ENCODE data around the gene KRTAP5-11. TPM values are rescaled to one million over a fixed set of nuclear protein-coding genes. Genes with fewer than 3 reads are reported as not detected.

KRTAP5-11 gene
- total RNA-seq, 1 experiment from 2014 or later: not detected

- TF ChIP-seq CTCF (IDR thresholded peaks at IDR 0.05; ENCODE audit: insufficient read depth in 1 of 2, low read depth in 1 of 2, low read length in 1 of 2, severe bottlenecking in 1 of 2, unreplicated experiment in 1 of 2): no peak
Observed at GRCh38 chr11:71532036-71532610, 50.6 kb downstream of the KRTAP5-11 start.

More at GRCh38 chr11:71532036-71532610, 50.6 kb downstream of the KRTAP5-11 start:
- BruUV-seq (replicated peaks): no TSS peak
- peaks cover 15% of the 10 kb centered on the region for H3K4me1 Mint-ChIP-seq (ENCODE audit: low read depth, unreplicated experiment)
- no peaks in the 10 kb centered on the region for H3K27me3 Mint-ChIP-seq (ENCODE audit: insufficient read depth, unreplicated experiment)
- no peak overlapping the region for H3K27ac Mint-ChIP-seq (ENCODE audit: unreplicated experiment)
- Histone ChIP-seq H3K9me3 (no peaks in the 10 kb centered on the region), H3K4me3 (ENCODE audit: low read depth, low read length) (no peak overlapping the region), H3K36me3 (ENCODE audit: control insufficient read depth, insufficient read depth, low read length) (no peaks in the 10 kb centered on the region), H3K4me1 (peaks cover 7% of the 10 kb centered on the region), H3K27me3 (replicated peaks; ENCODE audit: control insufficient read depth, insufficient read depth, low read length) (no peaks in the 10 kb centered on the region)
- no peaks in the 10 kb centered on the region for H3K9me3 Mint-ChIP-seq (ENCODE audit: unreplicated experiment)
- POLR2A ChIA-PET: no interaction called here
- CTCF ChIA-PET: no interaction called here
- H3K36me3 Mint-ChIP-seq (ENCODE audit: insufficient read depth, unreplicated experiment): no peaks in the 10 kb centered on the region
- no peak overlapping the region for H3K4me3 Mint-ChIP-seq (ENCODE audit: unreplicated experiment)
- peak in 1 of 2 experiments; percentile 7 for DNase-seq
- intact Hi-C loops (cut with micrococcal nuclease; ENCODE audit: unreplicated experiment): no loop called here

Other genes starting within 250 kb of the KRTAP5-11 start
- gene DHCR7, start 134.5 kb downstream of the KRTAP5-11 start, total RNA-seq (2022): 344 and 371 TPM in 2 replicates
- gene NADSYN1, start 129.7 kb downstream of the KRTAP5-11 start, total RNA-seq (2022): 91.3 and 101 TPM in 2 replicates
- not detected in 2 replicates for gene KRTAP5-7, start 55.6 kb downstream of the KRTAP5-11 start, total RNA-seq (2022)
- gene KRTAP5-8, start 44.9 kb downstream of the KRTAP5-11 start, total RNA-seq (2022): not detected in 2 replicates
- not detected in 2 replicates for gene KRTAP5-9, start 34.5 kb downstream of the KRTAP5-11 start, total RNA-seq (2022)
- not detected in 2 replicates for gene KRTAP5-10, start 17.3 kb downstream of the KRTAP5-11 start, total RNA-seq (2022)